ENCODE results near the gene TRMT1. TPM values are rescaled to one million over a fixed set of nuclear protein-coding genes. Genes with fewer than 3 reads are reported as not detected.

Gene TRMT1
- total RNA-seq, result 35.6 and 36.4 TPM in 2 replicates

DNA sequence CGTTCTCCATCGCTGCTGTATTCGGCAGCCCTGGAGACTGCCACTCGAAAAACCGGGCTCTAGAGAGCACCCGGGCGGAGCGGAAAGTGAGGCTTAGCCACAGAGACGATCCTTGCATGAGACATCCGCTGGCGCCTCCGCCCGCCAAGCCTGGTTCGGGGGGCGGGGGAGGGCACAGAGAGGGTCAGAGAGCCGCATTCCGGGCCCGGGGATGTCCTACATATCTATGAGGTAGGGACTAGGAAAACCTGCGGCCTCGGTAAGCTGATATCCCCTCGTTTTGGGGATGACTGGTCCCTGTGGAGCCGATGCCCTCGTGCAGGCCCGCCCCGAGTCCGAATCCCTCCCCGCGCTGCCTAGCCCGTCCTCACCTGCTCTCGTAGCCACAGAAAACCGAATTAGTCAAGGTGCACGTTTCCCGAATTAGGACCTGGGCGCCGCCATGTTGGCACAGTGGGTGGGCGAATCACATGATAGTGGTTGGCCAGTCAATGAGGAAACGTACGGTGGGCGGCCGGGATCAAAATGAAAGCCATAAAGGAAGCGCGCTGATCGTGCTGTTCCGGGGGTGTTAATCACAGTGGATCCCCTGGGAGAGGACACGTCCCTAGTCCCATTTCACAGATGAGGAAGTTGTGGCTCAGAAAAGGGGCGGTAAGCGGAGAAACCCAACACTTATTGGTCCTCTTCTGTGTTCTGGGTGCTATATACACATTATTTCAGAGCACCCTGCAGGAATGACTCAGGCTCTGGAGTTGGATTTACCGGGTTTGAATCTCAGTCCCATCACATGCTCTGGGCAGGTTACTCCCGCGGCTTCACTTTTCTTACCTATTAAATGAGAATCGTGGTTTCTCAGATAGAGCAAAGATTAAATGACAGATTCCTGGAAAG lies at the start of gene TRMT1:
Gene TRMT1, minus strand, starts transcription at position 459 of the 894 bp plus-strand sequence. Its CDS starts 341 bp downstream, at position 118.

GRCh38 chr19:13150187-13150930 lies 33.8 kb upstream of the TRMT1 start, which contains the start of the genes IER2 and STX10:
TSS of gene IER2 (plus strand) at chr19:13150411. CDS start at chr19:13153187, 2,776 bp downstream.
TSS of gene STX10 (minus strand) at chr19:13150375. CDS start at chr19:13150173, 202 bp downstream.

GRCh38 chr19:13117772-13118423 lies 1.4 kb upstream of the TRMT1 start, which contains the start of gene NACC1:
TSS of gene NACC1 (plus strand) at chr19:13118264. CDS start at chr19:13135208, 16,944 bp downstream.

GRCh38 chr19:13102666-13103580 lies 13.6 kb downstream of the TRMT1 start, which contains the start of gene LYL1:
TSS of gene LYL1 (minus strand) at chr19:13102858. CDS start at chr19:13101171, 1,687 bp downstream.

Other genes with a start within 250 kb of the TRMT1 start
- 12.1 and 20.0 TPM in 2 replicates for gene DNASE2, start 235.3 kb downstream of the TRMT1 start, total RNA-seq
- gene KLF1, start 229.5 kb downstream of the TRMT1 start, total RNA-seq, result not detected in 2 replicates
- 29.9 and 38.1 TPM in 2 replicates for gene GCDH, start 225.6 kb downstream of the TRMT1 start, total RNA-seq
- 0.07 TPM in 1 of 2 replicates, not detected in the other for gene SYCE2, start 197.4 kb downstream of the TRMT1 start, total RNA-seq
- 61.8 and 67.1 TPM in 2 replicates for gene FARSA, start 183.0 kb downstream of the TRMT1 start, total RNA-seq
- 1,763 and 1,853 TPM in 2 replicates for gene CALR, start 178.1 kb downstream of the TRMT1 start, total RNA-seq
- 80.7 and 103 TPM in 2 replicates for gene RAD23A, start 170.9 kb downstream of the TRMT1 start, total RNA-seq
- 30.1 and 32.4 TPM in 2 replicates for gene GADD45GIP1, start 159.5 kb downstream of the TRMT1 start, total RNA-seq
- gene DAND5, start 147.2 kb downstream of the TRMT1 start, total RNA-seq, result not detected in 2 replicates
- gene NFIX, start 121.3 kb downstream of the TRMT1 start, total RNA-seq, result 34.7 and 36.3 TPM in 2 replicates
- gene LYL1, start 13.9 kb downstream of the TRMT1 start, total RNA-seq, result 50.1 and 52.8 TPM in 2 replicates
- gene NACC1, start 1.5 kb upstream of the TRMT1 start, total RNA-seq, result 66.6 and 89.4 TPM in 2 replicates
- 67.8 and 70.6 TPM in 2 replicates for gene STX10, start 33.6 kb upstream of the TRMT1 start, total RNA-seq
- gene IER2, start 33.7 kb upstream of the TRMT1 start, total RNA-seq, result 36.2 and 45.2 TPM in 2 replicates